Measurements from ENCODE around the gene ADGRF5.

Gene ADGRF5

GRCh38 chr6:46932526-46933319 lies 11.0 kb upstream of the ADGRF5 start:
- no peak for DNase-seq

- DNase-seq = no peak
These were observed 9.7 kb upstream of the ADGRF5 start for GRCh38 chr6:46931416-46931815.

- DNase-seq = no peak
These were observed 8.6 kb upstream of the ADGRF5 start for GRCh38 chr6:46930331-46930730.

- DNase-seq = no peak
These were observed 5.3 kb upstream of the ADGRF5 start for GRCh38 chr6:46927066-46927465.

GRCh38 chr6:46926481-46926880 lies 4.7 kb upstream of the ADGRF5 start:
- DNase-seq = no peak

GRCh38 chr6:46925563-46926253 lies 4.0 kb upstream of the ADGRF5 start:
- no peak for DNase-seq

- no peak for DNase-seq
These were observed 1.7 kb upstream of the ADGRF5 start for GRCh38 chr6:46923476-46923875.

GRCh38 chr6:46921059-46921458 lies 679 bp downstream of the ADGRF5 start:
- DNase-seq = no peak

- no peak for DNase-seq
These were observed 2.9 kb downstream of the ADGRF5 start for GRCh38 chr6:46918806-46919205.

- DNase-seq = no peak
These were observed 4.7 kb downstream of the ADGRF5 start for GRCh38 chr6:46917002-46917545.

GRCh38 chr6:46915866-46916265 lies 5.9 kb downstream of the ADGRF5 start:
- no peak for DNase-seq

- no peak for DNase-seq
These were observed 6.4 kb downstream of the ADGRF5 start for GRCh38 chr6:46915380-46915779.

GRCh38 chr6:46914279-46914810 lies 7.4 kb downstream of the ADGRF5 start:
- DNase-seq = no peak

- DNase-seq = no peak
These were observed 12.4 kb downstream of the ADGRF5 start for GRCh38 chr6:46909371-46909770.

- no peak for DNase-seq
These were observed 15.0 kb downstream of the ADGRF5 start for GRCh38 chr6:46906776-46907175.

- DNase-seq = no peak
These were observed 17.6 kb downstream of the ADGRF5 start for GRCh38 chr6:46904117-46904516.

- DNase-seq = no peak
These were observed 18.6 kb downstream of the ADGRF5 start for GRCh38 chr6:46903175-46903574.

- no peak for DNase-seq
These were observed 19.8 kb downstream of the ADGRF5 start for GRCh38 chr6:46901882-46902314.

GRCh38 chr6:46900266-46900665 lies 21.5 kb downstream of the ADGRF5 start:
- DNase-seq = no peak

GRCh38 chr6:46899659-46900058 lies 22.1 kb downstream of the ADGRF5 start:
- DNase-seq = no peak

- DNase-seq = no peak
These were observed 23.7 kb downstream of the ADGRF5 start for GRCh38 chr6:46898006-46898405.

GRCh38 chr6:46896871-46897270 lies 24.9 kb downstream of the ADGRF5 start:
- DNase-seq = no peak

GRCh38 chr6:46895930-46896329 lies 25.8 kb downstream of the ADGRF5 start:
- no peak for DNase-seq

GRCh38 chr6:46894433-46894832 lies 27.3 kb downstream of the ADGRF5 start:
- DNase-seq = no peak

All from CD4-positive, alpha-beta T cell treated with Interleukin-17A for 1 hour (primary cell).